Suppressor macrophage treated with lipopolysaccharide for 4 hours (primary cell): ENCODE data around the gene PARVA.

ENCODE experiments used
- DNase-seq: peaks from one replicate; pipeline ENCODE4 v3.0.0-alpha.2; 2020

PARVA gene

GRCh38 chr11:12376259-12377081, 901 bp upstream of the PARVA start:
- no peak for DNase-seq

GRCh38 chr11:12377824-12378593, 638 bp downstream of the PARVA start:
- no peak for DNase-seq

DNA sequence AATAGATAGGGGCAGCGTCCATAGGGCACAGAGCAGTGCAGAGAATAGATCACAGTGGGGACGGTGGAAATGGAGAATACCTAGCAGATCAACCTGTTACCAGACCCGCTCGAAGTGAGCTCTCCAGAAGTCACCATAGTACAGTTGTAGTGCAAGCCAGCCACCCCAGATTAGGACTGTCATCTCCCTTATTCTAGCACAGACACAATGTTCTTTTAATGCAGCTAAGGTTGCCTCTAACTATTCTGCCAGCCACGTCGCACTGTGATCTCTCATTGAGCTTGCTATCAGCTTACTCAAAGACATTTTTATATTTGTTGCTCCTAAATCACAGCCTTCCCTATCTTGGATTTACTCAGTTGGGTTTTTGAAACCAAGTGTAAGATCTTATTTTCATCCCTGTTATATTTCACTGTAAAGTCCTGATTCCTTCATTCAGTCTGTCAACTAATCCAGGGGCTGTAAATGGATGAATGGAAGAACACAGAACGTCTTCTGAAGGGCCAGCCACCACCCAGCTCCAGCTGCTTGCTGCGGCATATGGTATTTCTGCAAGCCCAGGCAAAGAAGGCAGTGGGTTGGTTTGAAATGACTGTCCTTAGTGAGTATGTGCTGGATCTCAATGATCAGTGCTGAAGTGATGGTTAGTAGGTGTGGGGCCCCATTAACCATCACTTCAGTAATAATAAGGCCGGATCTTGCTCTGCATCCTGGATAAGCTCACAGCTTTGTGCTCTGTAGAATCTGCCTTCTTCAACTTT, 3.4 kb downstream of the PARVA start:
- no peak for DNase-seq

DNA sequence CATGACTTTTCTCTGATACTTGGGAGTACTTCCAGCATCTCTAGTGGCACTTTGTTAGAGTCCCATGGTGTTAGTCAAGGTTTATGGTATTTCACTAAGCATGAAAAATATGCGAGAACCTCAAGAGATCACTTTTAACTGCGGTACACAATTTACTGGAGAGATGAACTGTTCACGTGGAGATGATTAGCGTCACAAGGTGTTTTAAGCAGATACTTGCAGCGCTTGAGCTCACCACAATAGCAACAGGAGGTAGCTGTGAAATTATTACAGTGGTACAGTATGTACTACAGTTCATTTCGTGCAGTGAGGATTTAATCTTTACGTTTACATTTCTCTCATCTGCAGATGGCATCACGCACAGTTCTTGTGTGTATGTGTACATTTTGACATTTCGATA, 4.5 kb downstream of the PARVA start:
- no peak for DNase-seq

DNA sequence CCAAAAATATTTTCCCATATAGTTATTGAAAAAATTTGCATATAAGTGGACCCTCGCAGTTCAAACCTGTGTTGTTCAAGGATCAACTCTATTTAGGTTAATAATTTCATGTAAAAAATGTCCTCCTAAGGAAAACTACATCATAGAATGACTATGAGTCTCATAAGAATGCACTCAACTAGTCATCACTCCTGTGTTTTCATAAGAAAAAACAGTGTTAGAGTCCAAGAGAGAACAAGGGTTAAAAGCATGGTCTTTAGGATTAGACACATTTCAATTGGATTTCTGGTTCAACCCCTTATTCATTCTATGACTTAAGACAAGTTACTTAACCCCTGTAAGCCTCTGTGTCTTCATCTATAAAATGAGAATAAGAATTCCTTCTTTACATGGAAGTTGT, 5.1 kb downstream of the PARVA start:
- no peak for DNase-seq

- no peak for DNase-seq
These were observed 8.9 kb downstream of the PARVA start for GRCh38 chr11:12386309-12386708.

DNA sequence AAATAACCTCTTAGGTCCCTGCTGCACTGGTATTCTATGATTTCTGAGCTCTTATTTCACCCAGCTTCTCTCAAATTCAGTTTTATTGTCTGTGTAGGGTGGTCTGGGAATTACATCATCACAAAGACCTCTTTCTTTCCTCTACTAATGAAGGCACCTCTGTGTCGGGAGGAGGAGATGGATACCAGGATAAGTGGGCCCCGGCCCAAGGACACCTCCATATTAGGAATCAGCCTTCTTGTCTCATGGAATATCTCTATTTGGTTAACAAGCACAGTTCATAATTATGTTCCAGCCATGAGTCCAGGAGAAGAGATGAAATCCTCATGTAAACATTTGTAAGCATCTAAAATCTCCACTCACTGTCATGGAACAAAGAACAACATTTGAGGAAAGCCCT, 9.4 kb downstream of the PARVA start:
- DNase-seq: no peak

DNA sequence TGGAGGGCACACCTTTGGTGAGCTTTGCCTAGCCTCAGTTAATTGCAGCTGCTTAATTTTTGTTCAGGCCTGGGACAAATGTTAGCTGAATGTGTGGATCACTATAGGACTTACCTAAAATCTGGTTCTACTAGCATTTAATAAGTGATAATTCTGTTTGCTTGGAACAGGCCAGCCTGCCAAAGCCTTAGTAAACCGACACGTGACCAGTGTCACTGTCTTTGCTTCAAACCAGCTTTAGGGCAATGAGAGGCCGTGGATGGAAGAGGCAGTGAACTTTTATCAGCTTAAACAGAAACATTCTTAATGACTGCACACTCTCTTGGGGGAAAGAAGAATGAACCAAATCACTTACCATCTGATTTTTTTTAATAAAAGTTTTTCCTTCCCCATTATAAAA, 10.8 kb downstream of the PARVA start:
- no peak for DNase-seq

- no peak for DNase-seq
These were observed 11.7 kb downstream of the PARVA start for GRCh38 chr11:12388939-12389670.

DNA sequence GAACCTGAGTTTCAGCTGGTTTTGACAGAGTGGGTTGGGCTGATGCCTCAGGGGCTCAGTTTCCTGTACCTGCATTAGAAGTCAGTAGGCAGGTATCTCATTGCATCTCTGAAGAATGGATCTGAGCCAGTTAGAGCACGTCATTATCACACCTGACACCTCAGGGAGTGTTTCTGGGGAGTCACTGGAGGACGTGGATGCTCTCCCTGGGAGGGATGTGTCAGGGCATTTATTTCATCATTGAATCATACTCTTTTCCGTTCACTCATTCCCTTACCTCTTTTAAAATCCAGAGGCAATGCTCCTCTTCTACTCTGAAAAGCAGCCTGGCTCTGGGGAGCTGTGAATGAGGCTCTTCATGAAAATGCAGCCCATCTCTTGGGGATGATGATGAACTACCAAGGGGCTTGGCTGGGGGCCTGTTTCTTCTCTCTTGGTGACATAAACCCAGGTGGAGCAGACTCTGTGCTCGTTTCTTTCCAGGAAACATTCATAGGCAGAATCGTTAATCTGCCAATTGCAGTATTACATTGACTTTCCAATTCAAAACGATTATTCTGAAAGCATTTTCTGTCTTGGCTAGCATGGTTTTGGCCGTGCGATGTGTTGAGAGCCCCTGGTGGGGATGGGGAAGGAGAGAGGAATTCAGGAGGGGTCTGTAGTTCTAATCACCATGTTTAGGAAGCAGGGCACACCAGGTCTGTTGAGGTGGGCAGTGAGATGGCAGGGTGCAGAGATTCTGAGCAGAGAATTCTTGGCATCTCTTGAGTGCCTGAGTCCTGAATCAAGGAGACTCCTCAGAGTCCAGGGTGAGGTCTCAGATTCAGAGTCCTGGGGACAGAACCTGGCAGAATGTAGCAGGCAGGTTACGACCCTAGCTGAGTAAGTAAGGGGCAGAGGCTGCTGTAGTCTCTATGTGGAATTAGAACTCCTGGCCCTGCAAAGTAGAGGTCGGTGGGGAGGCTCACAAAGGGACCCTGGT, 12.6 kb downstream of the PARVA start:
- no peak for DNase-seq

- no peak for DNase-seq
These were observed 13.3 kb downstream of the PARVA start for GRCh38 chr11:12390687-12391110.

GRCh38 chr11:12392672-12393071, 15.3 kb downstream of the PARVA start:
- no peak for DNase-seq

- no peak for DNase-seq
These were observed 16.3 kb downstream of the PARVA start for GRCh38 chr11:12393691-12394090.

DNA sequence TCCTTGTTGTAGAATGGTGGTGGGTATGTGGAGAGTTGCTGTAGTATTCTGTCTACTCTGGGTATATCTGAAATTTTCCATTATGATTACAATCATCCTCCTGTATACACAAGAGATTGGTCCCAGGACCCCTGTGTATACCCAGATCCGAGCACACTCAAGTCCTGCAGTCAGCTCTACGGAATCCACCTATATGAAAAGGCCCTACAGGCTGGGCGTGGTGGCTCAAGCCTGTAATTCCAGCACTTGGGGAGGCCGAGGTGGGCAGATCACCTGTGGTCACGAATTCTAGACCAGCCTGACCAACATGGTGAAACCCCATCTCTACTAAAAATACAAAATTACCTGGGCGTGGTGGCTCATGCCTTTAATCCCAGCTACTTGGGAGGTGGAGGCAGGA, 17.2 kb downstream of the PARVA start:
- no peak for DNase-seq

DNA sequence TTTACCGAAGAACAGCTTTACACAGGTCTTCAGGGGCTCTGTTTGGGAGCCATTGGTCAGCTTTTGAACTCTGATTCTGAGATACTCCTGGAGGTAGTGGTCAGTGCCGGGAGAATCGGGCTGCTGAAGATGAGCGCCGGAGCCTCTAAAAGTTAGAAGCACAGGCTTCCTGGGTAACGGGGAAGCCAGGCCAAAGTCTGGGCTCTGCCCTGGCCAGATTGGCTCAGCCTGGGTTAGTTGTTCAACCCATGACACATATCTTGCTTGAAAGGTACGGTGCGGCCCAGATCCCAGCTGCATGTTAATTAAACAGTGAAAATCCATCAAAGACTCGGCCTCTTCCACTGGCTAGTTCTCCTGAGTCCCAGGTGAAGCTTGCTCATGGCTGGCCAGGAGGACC, 18.0 kb downstream of the PARVA start:
- no peak for DNase-seq

DNA sequence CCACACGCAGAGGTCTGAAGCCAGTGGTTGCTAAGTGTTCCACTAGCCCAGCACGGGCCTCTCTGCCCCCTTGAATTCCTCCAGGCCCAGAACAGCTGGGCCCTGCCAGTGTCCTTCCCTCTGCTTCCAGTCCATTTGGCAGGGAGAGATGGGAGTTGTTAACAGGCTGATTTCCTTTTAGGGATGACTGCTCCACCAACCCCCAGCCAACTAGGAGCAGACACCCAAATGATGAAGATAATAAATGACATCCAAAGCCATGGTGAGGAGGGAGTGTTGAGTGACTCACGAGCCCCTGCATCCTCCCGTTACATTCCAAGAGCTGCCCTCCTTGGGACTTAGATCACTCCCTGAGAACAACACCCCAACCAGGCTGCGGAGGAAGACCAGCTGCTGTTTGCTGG, 20.6 kb downstream of the PARVA start:
- DNase-seq: no peak

DNA sequence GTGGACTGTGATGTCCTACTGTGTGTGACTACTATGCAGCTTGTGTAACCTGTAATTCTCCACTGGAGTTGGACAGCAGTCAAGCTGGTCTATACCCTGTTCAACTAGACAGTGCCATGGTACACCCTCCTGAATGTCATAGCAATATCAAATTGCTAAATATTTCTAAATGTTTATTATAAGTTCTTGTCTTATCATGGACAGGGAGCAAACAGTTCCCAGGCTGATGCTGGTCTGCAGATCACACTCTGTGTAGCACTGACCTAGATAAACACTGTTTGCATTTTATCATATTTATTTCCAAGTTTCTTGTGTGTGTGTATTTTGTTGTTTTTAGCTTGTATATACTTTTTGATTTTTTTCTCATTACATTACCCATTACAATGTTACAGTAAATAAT, 22.0 kb downstream of the PARVA start:
- DNase-seq: no peak

DNA sequence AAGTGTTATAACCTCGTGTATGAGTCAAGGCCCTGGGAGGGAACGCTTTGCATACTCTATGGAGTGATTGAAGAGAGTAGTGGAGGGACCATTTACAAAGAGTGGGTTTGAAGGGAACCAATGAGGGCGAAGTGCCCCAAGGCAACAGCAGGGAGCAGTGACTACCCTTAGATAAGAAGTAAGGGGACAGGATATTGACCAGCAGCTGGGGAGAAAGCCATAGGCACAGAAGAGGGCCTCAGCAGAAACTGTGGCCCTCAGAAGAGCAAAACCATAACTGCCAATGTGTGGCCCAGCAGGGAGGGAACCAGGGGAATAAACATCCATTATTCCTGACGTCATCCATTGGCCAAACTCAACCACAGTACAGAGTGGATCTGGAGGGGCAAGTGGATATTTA, 24.7 kb downstream of the PARVA start:
- DNase-seq: no peak

- DNase-seq: no peak
These were observed 25.3 kb downstream of the PARVA start for GRCh38 chr11:12402691-12403120.

DNA sequence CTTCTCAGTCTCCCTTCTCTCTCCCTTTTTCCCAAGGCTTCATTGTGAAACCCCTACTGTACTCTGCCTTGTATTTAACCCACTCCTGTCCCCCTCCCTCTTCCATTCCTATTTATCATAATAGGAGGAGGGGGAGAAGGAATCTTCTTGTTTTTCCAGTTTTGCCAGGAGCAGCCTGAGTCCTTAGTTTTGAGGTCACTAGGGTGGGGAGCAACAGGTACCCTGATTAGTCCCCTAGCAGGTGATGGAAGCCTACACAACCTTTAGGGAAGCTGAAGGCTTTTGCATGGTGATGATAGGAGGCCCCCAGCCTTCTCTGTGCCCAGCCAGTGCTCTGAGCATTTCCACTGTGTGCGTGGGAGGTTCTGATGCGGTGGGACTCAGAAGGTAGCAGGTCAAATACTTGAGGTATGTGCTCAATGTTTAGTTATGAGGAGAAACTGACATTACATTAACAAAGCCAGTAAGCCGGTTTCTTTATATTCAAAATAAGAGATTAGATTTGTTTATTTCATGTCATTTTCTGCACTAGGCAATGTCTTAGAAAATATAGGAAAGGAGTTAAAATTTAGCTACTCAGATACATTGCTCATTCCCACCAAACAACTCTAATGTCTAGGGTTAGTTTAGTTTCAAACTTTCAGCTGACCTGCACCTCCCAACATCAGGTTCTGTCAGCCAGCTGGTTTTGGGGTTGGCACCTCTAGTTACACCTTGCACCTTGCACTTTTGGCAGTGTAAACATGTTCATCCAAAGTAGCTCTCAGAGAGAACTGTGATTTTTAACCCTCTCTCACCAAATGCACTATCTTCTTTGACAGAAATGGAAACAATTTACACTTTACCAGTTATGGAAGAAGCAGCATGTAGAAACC, 26.0 kb downstream of the PARVA start:
- DNase-seq: no peak

GRCh38 chr11:12403997-12404350, 26.6 kb downstream of the PARVA start:
- no peak for DNase-seq
